Colon (tissue), 2 donors: ENCODE data around the gene IQGAP1.

ENCODE experiments used
- FAIRE-seq: peaks from 2 replicates; lab custom pipeline; 2012; peaks lifted over from hg19 to GRCh38; lab: Jason Lieb, UNC
- donor health status: control.
- donor health status: control.

The IQGAP1 gene

DNA sequence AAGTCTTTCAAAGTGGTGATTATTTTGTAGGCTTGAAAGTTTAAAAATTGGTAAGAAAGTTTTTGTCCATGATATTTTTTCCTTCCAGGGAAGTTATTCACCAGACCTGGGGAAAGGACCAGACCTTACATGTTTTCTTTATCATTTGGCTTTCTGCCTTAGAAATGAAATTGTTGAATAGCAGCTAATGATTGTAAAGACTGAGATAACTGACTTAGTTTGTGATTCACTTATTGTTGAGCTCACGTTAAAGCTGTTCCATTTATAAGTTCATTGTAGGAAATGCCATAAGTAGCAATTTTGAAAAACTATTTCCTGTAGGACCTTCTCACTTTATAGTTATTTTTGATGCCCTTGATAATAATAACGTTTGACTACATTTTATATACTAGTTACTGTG is 51.9 kb downstream of the IQGAP1 start:
- FAIRE-seq: no peak

DNA sequence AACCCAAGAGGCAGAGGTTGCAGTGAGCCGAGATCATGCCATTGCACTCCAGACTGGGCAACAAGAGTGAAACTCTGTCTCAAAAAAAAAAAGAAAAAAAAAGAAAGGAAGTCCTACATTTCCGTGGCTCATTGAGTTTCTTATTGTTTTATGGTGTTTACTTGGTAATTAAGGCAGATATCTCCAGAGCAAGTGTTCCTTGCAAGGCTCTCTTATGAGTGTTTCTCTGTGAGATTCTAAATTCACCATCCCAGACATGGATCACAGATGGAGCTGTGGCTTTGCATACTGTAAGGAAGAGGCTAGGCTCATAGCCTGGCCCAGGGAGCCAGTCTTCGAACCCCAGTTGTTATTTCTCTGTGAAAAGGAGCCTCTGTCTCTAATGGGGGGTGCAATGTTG is 53.0 kb downstream of the IQGAP1 start:
- FAIRE-seq: no peak

DNA sequence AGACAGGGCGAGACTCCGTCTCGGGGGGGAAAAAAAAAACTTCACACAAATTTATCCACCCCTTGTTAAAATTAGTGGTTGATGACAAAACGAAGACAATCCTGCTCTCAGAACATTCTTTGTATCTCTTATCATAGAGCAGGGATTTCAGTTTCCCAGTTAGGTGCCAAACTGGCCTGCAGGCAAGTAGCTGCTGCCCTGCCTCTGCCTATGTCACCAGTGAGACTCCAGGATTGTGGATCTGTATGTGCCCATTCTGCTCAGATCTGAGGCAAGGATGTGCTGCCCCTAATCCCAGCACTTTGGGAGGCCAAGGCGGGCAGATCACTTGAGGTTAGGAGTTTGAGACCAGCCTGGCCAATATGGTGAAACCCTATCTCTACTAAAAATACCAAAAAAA is 54.4 kb downstream of the IQGAP1 start:
- no peak for FAIRE-seq

DNA sequence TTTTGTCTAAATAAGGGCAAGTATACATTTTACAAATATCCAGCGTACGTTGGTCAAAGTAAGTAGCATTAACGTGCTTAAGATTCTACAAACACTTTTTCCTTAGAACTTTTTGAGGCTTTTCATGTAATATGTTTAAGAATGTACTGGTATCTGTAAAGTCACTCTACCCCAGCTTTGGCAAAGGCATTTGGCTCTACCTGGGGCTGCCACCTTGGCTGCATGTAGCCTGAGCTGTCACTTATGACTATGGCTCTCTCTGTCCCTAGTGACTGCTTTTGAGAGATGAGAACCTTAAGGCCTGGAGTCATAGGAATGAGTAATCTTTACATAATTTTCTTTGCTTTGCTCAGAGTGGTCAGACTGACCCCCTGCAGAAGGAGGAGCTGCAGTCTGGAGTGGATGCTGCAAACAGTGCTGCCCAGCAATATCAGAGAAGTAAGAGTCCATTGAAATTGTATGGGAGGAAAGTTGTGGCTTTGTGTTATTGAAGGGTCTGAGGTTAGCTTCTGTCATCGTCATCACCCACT is 61.2 kb downstream of the IQGAP1 start:
- no peak for FAIRE-seq

DNA sequence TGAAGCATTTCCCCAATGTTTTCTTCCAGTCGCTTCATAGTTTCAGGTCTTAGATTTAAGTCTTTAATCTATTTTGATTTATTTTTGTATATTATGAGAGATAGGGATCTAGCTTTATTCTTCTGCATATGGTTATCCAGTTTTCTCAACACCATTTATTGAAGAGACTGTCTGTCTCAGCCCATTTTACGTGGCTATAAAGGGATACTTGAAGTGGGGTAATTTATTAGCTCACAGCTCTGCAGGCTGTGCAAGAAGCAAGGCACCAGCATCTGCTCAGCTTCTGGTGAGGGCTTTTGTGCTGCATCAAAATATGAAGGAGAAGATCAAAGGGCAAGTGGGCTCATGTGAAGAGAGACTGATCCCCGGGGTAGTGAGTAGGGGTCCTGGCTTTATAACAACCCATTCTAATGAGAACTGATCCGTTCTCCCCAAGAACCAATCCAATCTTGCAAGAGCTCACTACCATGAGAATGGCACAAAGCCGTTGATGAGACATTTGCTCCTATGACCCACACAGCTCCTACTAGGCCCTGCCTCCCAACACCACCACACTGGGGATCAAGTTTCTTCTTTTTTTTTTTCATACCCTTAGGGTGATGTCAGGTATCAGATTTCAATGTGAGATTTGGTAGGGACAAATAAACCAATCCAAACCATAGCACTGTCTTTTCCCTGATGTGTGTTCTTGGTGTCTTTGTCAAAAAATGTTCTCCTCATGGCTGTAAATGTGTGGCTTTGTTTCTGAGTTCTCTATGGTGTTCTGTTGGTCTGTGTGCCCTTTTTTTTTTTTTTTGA is 63.2 kb downstream of the IQGAP1 start:
- no peak for FAIRE-seq

DNA sequence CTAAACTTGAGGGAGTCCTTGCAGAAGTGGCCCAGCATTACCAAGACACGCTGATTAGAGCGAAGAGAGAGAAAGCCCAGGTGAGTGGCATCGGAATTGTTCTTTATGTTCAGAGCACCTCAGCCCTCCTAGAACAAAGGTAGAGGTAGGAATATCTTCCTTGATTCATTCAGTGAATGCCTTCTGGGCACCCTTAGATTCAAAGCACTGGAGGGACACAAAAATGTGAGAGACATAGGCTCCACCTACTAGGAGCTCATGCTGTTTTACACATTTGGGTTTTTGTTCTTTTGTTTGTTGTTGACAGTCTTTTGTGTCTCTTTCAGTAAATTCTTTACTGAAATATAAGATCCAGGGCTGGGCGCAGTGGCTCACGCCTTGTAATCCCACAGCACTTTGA is 68.2 kb downstream of the IQGAP1 start:
- no peak for FAIRE-seq

DNA sequence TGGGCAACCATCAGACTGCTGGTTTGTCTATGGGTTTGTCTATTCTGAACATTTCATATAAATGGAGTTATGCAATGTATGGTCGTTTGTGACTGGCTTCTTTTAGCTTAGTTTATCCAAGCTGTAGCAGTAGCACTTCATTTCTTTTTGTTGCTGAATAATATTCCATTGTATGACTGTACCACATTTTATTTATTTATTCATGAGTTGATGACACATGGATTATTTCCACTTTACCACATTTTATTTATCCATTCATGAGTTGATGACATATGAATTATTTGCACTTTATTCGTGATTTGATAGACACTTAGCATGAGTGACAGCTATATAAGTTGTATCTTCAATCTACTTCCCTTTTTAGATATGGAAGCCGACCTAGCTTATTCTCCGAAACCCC is 70.0 kb downstream of the IQGAP1 start:
- FAIRE-seq: no peak

DNA sequence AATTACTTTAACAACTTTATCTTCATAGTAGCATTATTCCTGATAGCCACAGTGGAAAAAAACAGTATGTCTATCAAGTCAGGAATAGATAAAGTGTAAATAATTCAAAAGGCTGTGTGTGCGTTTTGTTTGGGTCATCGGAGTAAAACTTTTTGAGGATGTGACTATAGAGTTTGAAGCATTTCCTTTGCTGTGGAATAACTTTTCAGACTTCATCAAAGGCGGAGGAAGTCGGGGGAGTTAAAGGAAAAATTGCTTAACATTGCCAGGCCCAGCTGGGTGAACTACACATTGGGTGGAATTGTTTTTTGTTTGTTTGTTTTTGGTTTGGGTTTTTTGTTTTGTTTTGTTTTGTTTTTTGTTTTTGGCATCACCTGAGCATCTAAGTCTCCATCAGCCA is 71.3 kb downstream of the IQGAP1 start:
- no peak for FAIRE-seq

DNA sequence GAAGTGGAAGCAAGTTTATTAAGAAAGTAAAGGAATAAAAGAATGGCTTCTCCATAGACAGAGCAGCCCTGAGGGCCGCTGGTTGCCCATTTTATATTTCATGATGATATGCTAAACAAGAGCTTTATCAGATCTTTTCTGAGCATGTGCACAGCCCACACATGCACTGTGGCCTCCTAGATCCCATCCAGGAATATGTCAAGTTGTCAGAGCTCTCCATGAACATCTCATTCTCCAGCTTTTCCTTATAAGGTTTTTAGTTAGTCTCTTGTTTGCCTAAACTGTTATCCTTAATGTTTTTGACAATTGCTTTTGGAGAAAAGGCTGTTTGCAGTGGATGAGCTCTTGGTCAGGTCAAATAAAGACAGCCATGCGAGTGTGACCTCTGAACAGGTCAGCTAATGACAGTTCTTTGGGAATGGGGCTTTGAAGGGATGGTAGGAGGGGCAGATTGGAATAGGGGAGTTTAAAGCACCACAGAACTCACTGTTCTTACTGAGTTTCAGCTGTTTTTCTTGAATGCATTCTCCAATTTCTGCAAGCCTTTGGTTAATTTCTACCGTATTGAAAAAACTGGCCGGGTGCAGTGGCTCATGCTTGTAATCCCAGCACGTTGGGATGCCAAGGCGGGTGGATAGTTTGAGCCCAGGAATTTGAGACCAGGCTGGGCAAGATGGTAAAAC is 72.2 kb downstream of the IQGAP1 start:
- FAIRE-seq: no peak

DNA sequence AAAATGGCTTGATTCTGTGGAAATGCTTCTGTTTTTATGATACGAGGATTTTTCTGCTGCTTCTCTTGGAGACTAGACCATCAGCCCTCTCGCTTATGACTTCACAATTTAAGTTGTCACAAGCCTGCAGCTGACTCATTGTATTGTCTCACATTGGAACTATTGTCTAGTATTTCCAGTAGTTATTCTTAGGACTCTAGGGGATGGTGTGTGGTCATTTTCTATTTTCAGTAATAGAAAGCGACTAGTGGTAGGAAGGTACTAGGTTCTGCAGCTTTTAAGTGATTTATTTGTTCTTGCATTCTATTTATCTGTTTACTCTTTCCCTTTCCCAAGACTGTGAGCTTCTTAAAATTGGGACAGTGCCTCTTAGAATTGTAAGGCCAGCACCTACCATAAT is 75.3 kb downstream of the IQGAP1 start:
- no peak for FAIRE-seq

DNA sequence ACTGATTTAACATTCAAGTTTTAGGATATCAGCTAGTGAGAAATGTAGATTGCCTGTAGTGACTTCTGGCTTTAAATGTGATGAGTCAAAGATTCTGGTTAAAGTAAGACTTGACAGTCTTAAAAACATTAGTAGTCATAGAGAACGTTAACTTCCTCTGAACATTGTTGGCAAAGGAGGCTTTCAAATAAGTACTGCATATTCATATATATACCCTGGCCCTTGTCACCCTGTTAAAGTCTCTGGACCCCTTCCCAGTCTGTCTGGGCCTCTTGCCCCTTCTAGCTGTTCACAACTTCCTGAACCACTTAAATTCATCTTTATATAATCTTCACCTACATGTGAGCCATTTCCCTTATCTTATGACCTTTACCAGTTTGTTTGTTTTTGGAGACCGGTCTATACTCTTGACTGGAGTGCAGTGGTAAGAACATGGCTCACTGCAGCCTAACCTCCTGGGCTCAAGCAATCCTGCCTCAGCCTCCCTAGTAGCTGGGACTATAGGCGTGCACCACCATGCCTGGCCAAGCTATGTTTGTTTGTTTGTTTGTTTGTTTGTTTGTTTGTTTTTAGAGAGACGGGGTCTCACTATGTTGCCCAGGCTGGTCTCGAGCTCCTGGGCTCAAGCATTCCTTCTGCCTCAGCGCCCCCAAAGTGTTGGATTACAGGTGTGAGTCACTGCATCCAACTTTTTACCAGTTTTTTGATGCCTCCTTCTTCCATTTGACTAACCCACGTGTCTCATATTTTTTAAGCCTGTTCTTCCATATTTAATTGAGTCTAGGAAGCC is 77.3 kb downstream of the IQGAP1 start:
- no peak for FAIRE-seq

DNA sequence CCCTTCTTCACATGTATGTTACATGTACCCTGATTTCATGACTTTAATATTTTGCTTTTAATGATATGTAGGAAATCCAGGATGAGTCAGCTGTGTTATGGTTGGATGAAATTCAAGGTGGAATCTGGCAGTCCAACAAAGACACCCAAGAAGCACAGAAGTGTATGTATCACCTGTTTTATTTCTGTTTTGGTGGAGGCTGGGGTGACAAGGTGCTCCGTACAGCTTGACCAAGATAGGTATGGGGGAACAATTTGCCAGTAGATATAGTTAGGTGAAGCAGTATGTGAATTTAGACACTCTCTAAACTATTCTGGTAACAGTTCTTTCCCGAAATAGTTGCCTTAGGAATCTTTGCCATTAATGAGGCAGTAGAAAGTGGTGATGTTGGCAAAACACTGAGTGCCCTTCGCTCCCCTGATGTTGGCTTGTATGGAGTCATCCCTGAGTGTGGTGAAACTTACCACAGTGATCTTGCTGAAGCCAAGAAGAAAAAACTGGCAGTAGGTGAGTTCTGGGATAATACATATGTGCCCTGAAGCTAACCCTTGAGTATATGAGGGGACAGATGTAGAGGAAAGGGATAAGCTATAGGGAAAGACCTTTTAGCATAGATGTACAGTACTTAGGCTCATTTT is 78.0 kb downstream of the IQGAP1 start:
- no peak for FAIRE-seq

DNA sequence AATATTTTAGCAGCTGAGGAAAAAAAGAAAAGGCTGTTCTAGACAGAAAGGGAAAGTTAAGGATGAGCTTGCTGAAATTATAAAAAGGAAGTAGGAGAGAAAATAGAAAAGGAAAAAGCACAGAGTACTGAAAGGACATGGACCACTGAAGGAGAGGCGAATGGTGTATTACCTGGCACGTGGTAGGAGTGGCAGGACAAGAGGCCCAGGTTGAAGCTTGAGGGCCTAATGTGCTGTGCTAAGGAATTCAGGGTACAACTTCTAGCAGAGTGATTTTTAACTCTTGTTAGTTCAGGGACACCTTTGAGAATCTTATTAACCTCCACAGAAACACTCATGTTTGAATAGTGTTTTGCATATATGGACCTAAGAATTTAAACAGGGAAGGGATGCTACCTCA is 81.7 kb downstream of the IQGAP1 start:
- no peak for FAIRE-seq

DNA sequence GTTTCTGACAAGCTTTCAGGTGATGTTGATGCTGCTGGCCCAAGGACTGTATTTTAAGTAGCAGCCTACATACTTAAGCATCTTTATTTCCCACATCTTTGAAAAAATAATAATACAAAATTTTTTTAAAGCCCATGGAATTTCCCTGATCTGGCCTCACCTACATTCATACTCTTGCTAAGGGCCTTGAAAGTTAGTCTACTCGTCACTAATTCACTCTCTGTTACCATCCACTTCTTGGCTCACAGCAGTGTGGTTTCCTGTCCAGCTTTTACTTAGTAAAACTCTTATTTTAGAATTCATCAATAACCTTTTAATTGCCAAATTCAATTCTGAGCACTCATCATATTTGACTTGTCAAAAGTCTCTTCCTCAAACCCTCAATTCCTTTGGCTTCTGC is 82.4 kb downstream of the IQGAP1 start:
- no peak for FAIRE-seq

DNA sequence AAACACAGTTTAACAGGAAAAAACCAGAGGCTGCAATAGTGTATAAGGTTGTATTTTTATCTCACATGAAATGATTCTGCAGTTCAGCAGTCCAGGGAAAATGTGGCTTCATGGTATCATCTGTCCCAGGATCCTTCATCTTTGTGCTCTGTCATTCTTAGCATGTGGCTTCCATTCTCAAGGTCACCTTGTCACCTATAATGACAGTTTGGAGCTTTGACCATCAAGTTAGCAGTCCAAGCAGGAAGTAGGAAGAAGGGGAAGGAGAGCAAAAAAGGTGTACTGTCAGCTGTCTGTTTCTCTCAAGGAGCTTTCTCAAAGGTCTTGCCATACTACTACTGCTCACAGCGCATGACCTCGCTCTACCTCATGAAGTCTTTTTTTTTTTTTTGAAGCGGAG is 83.1 kb downstream of the IQGAP1 start:
- no peak for FAIRE-seq

DNA sequence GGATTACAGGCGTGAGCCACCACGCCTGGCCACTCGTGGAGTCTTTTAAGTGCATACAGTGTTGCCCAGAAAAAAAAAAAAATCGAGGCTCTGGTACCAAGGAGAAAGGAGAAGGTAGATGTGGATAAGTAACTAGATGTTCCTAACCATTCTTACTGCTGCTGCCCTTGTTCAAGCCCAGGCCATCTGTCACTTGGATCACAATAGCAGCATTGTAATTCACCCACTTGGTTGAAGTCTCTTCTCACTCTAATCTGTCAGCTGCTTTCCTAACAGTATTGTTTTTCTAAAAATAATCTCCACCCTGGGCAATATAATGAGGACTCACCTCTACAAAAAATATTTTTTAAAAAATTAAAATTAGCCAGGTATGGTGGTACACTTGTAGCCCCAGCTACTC is 83.7 kb downstream of the IQGAP1 start:
- FAIRE-seq: no peak

DNA sequence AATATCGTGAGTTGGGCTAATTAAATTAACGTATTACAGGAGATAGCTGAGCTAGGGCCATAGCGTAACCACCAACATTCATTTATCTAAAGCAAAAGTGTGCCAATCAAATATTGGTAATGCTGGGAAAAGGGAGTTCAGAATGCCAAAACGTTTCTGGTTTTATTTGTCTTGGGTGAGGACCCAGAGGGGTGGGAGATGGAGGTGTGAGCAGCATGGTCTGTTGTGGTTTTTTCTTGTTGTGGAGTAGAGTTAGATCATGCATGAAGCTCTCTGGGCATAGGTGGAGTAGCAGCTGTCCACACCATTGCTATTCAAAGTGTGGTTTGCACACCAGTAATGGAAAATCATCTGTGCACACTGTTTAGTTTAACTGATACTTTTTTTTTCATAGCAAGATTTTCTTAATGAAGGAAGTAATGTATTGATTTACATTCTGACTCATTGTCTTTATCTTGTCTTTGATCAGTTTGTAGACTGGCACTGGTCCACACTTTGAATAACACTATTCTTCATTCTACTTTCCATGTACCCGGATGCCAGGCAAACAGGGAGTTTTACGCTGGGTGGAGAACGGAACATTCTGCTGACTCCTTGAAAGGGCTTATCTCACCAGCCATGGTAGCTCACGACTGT is 90.9 kb downstream of the IQGAP1 start:
- FAIRE-seq: no peak

DNA sequence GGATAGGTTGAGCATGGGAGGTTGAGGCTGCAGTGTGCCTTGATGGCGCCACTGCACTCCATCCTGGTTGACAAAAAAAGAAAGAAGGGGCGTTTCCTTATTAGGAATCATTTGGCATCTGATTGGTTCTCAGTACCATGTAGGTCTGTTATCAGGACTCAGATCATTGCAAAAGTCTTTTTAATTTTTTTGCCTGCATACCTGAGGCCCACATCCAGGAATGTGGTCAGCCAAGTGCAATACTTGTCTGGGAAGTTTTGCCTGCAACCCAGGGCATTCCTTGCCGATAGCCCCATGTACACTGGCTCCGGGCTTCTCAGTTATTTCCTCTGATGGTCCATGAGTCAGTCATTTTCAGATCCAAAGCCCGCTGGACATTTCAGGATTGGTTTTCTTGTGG is 91.6 kb downstream of the IQGAP1 start:
- FAIRE-seq: no peak

DNA sequence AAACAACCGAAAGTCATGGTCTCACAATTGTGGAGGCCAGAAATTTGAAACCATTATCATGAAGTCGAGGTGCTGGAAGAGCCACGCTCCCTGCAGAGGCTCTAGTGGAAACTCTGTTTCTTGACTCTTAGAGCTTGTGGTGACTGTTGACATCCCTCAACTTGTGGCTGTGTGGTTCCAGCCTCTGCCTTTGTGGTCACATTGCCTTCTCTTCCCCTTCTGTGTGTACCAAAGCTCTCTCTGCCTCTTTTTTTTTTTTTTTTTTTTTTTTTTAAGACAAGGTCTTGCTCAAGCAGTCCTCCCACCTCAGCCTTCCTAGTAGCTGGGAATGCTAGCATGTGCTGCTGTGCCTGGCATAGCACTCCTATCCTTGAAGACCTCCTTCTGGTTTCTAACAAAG is 93.0 kb downstream of the IQGAP1 start:
- FAIRE-seq: no peak

DNA sequence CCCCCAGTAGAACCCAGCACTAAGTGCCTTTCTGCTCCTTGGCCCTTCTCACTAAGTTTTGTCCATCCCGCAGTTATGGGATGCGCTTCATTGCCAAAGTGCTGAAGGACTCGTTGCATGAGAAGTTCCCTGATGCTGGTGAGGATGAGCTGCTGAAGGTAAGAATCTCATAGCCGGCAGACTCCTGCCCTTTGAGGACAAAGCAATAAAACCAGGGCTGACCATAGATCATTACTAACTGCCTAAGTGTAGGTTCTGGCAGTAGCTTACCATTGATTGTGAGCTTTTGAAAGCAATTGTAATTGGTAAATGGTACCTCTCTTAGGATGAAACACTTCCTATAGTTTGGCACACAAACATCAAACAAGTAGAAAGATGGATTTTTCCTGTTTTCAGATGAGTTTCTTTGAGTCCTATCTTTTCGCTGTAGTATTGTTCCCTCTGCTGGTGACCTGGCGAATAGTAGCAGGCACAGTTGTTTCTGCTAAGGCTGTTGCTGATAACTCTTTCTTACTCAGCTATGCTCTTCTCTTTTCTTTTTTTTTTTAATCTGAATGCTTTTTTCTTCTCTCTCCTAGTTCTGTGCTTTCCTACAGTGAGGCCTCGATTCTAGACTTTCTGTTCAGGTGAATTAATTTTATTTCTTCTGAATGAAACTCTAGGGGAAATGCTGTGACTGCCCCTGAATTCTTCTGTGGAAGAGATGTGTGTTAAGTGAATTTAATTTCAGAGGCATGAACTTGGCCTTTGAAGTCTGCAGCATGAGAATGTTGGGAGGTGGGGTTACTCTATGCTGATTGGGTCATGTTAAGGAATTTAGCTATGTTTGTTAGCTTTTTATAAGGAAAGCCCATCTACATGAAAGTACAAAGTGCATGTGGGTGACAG is 94.3 kb downstream of the IQGAP1 start:
- no peak for FAIRE-seq

DNA sequence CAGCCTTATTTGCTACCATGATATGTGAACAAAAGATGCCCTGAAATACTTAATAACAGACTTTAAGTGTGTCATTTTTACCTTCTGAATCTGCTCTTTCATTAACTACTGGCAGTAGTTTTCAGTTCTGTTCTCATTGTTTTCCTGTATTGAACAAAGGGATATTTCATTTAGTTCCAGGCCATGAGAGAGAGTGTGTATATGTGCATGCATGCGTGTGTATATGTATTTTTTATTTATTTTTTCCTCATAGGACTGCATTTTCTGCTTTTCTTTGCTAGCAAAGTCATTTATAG is 94.9 kb downstream of the IQGAP1 start:
- FAIRE-seq: no peak
